Measurements from ENCODE around the gene TMEM178B. TPM values are rescaled to one million over a fixed set of nuclear protein-coding genes. Genes with fewer than 3 reads are reported as not detected.

The TMEM178B gene
- total and polyA plus RNA-seq, 2 experiments from 2014 or later, result 0.39 to 0.46 TPM

DNA sequence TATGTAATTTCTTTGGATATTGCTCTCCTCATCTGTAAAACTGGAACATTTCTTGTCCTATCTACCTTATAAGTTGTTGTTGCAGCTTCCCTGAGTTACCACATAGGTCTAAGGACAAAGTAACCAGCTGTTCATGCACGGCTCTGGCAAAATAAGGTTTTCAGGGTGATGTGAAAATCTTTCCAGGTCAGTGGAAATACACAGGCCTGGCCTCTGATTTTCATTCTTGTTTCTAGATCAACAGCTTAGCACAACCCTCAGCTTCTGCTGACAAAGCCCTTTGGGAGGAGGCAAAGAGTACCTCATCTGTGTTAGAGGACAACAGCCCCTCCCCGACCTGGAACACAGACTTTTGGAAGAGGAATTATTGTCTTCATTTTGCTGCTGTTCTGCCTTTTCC lies 359.8 kb downstream of the TMEM178B start:
- TF ChIP-seq, protein P1, sequence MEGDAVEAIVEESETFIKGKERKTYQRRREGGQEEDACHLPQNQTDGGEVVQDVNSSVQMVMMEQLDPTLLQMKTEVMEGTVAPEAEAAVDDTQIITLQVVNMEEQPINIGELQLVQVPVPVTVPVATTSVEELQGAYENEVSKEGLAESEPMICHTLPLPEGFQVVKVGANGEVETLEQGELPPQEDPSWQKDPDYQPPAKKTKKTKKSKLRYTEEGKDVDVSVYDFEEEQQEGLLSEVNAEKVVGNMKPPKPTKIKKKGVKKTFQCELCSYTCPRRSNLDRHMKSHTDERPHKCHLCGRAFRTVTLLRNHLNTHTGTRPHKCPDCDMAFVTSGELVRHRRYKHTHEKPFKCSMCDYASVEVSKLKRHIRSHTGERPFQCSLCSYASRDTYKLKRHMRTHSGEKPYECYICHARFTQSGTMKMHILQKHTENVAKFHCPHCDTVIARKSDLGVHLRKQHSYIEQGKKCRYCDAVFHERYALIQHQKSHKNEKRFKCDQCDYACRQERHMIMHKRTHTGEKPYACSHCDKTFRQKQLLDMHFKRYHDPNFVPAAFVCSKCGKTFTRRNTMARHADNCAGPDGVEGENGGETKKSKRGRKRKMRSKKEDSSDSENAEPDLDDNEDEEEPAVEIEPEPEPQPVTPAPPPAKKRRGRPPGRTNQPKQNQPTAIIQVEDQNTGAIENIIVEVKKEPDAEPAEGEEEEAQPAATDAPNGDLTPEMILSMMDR (IDR thresholded peaks at IDR 0.05; ENCODE audit: low read depth, low read length), result no peak
- DNase-seq (ENCODE audit: low read depth in 1 of 2, low spot score in 1 of 2), result no peak
- H3K4me3 ChIP-seq, result no peak overlapping the region
- no peaks in the 10 kb centered on the region for H3K36me3 ChIP-seq
- H3K27me3 ChIP-seq, result no peaks in the 10 kb centered on the region
- H3K9me3 ChIP-seq (ENCODE audit: low read depth), result no peaks in the 10 kb centered on the region
- no peak overlapping the region for H3K27ac ChIP-seq
- H3K4me1 ChIP-seq (ENCODE audit: low read depth), result peaks cover 8% of the 10 kb centered on the region

GRCh38 chr7:141436139-141436538 lies 362.3 kb downstream of the TMEM178B start:
- Histone ChIP-seq H3K36me3 (no peaks in the 10 kb centered on the region), H3K27me3 (no peaks in the 10 kb centered on the region), H3K9me3 (ENCODE audit: low read depth) (no peaks in the 10 kb centered on the region), H3K4me1 (ENCODE audit: low read depth) (peaks cover 2% of the 10 kb centered on the region), H3K27ac (no peak overlapping the region), H3K4me3 (no peak overlapping the region)
- no peak for DNase-seq (ENCODE audit: low read depth in 1 of 2, low spot score in 1 of 2)
- TF ChIP-seq, protein P1 (IDR thresholded peaks at IDR 0.05; ENCODE audit: low read depth, low read length), result no peak

DNA sequence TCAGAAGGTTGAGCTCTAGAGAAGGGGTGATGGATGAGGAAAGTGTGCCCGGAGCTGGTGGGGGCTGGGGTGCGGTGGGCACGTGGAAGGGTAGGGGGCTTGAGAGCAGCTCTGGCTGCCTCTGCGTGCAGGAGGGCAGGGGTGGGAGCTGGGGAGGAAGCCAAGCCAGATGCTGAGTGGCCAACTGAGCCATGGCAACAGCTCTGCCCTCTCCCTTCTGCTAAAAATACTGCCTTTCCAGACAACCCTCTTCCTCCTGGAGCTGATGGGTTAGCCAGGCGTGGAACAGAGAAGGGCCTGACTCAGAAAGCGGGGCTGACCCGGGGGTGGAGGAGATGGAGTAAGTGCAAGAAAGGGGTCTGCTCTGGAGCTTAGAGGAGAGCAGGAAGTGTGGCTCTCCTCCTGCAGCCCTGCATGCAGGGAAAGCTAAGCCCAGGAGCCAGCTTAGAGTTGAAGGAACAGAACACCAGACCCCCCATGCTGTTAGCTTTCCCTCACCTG lies 362.8 kb downstream of the TMEM178B start:
- Histone ChIP-seq H3K4me3 (no peak overlapping the region), H3K4me1 (ENCODE audit: low read depth) (no peaks in the 10 kb centered on the region), H3K27ac (no peak overlapping the region), H3K9me3 (ENCODE audit: low read depth) (no peaks in the 10 kb centered on the region), H3K36me3 (no peaks in the 10 kb centered on the region), H3K27me3 (no peaks in the 10 kb centered on the region)
- DNase-seq (ENCODE audit: low read depth in 1 of 2, low spot score in 1 of 2), result no peak
- TF ChIP-seq, protein P1 (IDR thresholded peaks at IDR 0.05; ENCODE audit: low read depth, low read length), result no peak

DNA sequence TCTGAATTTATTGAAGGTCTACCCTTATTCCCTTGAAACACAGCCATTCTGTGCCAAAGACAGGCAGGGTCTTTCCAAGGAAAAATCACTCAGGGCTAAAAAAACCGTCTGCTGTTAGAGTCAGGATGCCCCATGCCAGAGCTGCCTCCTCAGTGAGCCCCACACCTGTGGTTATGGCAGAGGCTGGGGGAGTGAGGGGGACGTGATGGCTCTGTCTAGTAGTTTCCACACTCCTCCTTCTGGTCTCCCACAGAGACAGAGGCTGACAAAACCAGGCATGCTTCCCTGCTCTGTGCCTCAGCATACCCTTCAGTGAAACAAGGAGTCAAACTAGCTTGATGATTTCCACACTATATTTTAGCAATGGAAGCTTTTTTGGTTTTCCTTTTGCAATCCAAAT lies 365.3 kb downstream of the TMEM178B start:
- TF ChIP-seq, protein P1 (IDR thresholded peaks at IDR 0.05; ENCODE audit: low read depth, low read length), result no peak
- H3K27me3 ChIP-seq, result no peaks in the 10 kb centered on the region
- DNase-seq (ENCODE audit: low read depth in 1 of 2, low spot score in 1 of 2), result no peak
- H3K36me3 ChIP-seq, result no peaks in the 10 kb centered on the region
- no peak overlapping the region for H3K27ac ChIP-seq
- no peaks in the 10 kb centered on the region for H3K4me1 ChIP-seq (ENCODE audit: low read depth)
- no peak overlapping the region for H3K4me3 ChIP-seq
- H3K9me3 ChIP-seq (ENCODE audit: low read depth), result no peaks in the 10 kb centered on the region

- Histone ChIP-seq H3K36me3 (no peaks in the 10 kb centered on the region), H3K27ac (no peak overlapping the region), H3K4me3 (no peak overlapping the region), H3K27me3 (no peaks in the 10 kb centered on the region), H3K9me3 (ENCODE audit: low read depth) (no peaks in the 10 kb centered on the region), H3K4me1 (ENCODE audit: low read depth) (no peaks in the 10 kb centered on the region)
- DNase-seq (ENCODE audit: low read depth in 1 of 2, low spot score in 1 of 2), result no peak
- TF ChIP-seq, protein P1 (IDR thresholded peaks at IDR 0.05; ENCODE audit: low read depth, low read length), result no peak
These were observed 365.9 kb downstream of the TMEM178B start for GRCh38 chr7:141439776-141440175.

All from cardiac muscle cell (in vitro differentiated cells and primary cell).